Breast epithelium (tissue), 3 donors: ENCODE data around the gene UBE2Q2.

ENCODE experiments used
- CTCF ChIP-seq, 3 donors: fragments of 450-650 bp; IDR thresholded peaks; one replicate each; pipeline ENCODE4 v1.5.1; 2016 to 2017; ENCODE audit warnings: antibody characterized with exemption in 3 of 3, mild to moderate bottlenecking in 3 of 3, moderate library complexity in 3 of 3
- POLR2AphosphoS5 ChIP-seq, 3 donors: sonication (generic); formaldehyde crosslinking; IDR thresholded peaks; one replicate each; pipeline ENCODE4 v1.6.1; 2017; ENCODE audit warnings: antibody characterized with exemption in 3 of 3

- TF ChIP-seq CTCF (IDR thresholded peaks at IDR 0.05) (no peak), POLR2AphosphoS5 (IDR thresholded peaks at IDR 0.05) (no peak)
Measured at GRCh38 chr15:75926931-75927330, 83.7 kb downstream of the UBE2Q2 start.
